ENCODE results near the gene CCND1. TPM values are rescaled to one million over a fixed set of nuclear protein-coding genes. Genes with fewer than 3 reads are reported as not detected.

Gene CCND1
- total RNA-seq, 6 experiments from 2014 or later: 67.0 to 283 (median 94.1) TPM

- TF ChIP-seq POLR2A (IDR thresholded peaks at IDR 0.05): no peak
- no peak for TF ChIP-seq CTCF (IDR thresholded peaks at IDR 0.05)
- Histone ChIP-seq H3K27me3 (no peaks in the 10 kb centered on the region), H3K9me3 (no peaks in the 10 kb centered on the region), H3K4me3 (no peak overlapping the region), H3K4me1 (peaks cover 0 to 1% (median 0%) of the 10 kb centered on the region in 4 donors), H3K27ac (no peak overlapping the region), H3K36me3 (no peaks in the 10 kb centered on the region)
- 100% methylated on average over 1 of the region's 5 CpGs for WGBS (ENCODE audit: insufficient coverage, low coverage, low lambda C conversion rate, missing lambda C conversion rate)
- intact Hi-C loops (cut with DNase I): no loop called here
- ATAC-seq (no peak), DNase-seq (no peak)
Measured at GRCh38 chr11:69680688-69681087, 39.7 kb downstream of the CCND1 start.

GRCh38 chr11:69682221-69682620 lies 41.3 kb downstream of the CCND1 start:
- intact Hi-C loops (cut with DNase I): no loop called here
- H3K4me1 ChIP-seq: peaks cover 0 to 6% (median 0%) of the 10 kb centered on the region in 4 donors
- H3K27me3 ChIP-seq: no peaks in the 10 kb centered on the region
- no peak overlapping the region for H3K27ac ChIP-seq
- TF ChIP-seq CTCF (IDR thresholded peaks at IDR 0.05): no peak
- TF ChIP-seq POLR2A (IDR thresholded peaks at IDR 0.05): no peak
- WGBS (ENCODE audit: insufficient coverage, low coverage, low lambda C conversion rate, missing lambda C conversion rate): 83% methylated on average over 6 of the region's 6 CpGs
- no peak overlapping the region for H3K4me3 ChIP-seq
- DNase-seq (no peak), ATAC-seq (no peak)
- no peaks in the 10 kb centered on the region for H3K36me3 ChIP-seq
- H3K9me3 ChIP-seq: no peaks in the 10 kb centered on the region

GRCh38 chr11:69682681-69683326 lies 41.8 kb downstream of the CCND1 start:
- no peak for TF ChIP-seq POLR2A (IDR thresholded peaks at IDR 0.05)
- no peak for TF ChIP-seq CTCF (IDR thresholded peaks at IDR 0.05)
- Histone ChIP-seq H3K4me1 (peaks cover 0 to 6% (median 0%) of the 10 kb centered on the region in 4 donors), H3K36me3 (no peaks in the 10 kb centered on the region), H3K4me3 (no peak overlapping the region), H3K27me3 (no peaks in the 10 kb centered on the region), H3K27ac (no peak overlapping the region), H3K9me3 (no peaks in the 10 kb centered on the region)
- WGBS (ENCODE audit: insufficient coverage, low coverage, low lambda C conversion rate, missing lambda C conversion rate): 60% methylated on average over 1 of the region's 7 CpGs
- ATAC-seq (no peak), DNase-seq (no peak)
- intact Hi-C loops (cut with DNase I): no loop called here

GRCh38 chr11:69683764-69684333 lies 42.9 kb downstream of the CCND1 start:
- peak; percentile 61 to 70 (median 62) for ATAC-seq
- no peak overlapping the region for H3K27ac ChIP-seq
- no peak for TF ChIP-seq POLR2A (IDR thresholded peaks at IDR 0.05)
- peak; percentile 54 to 72 (median 62) for TF ChIP-seq CTCF (IDR thresholded peaks at IDR 0.05)
- peaks cover 0 to 6% (median 0%) of the 10 kb centered on the region in 4 donors for H3K4me1 ChIP-seq
- no peaks in the 10 kb centered on the region for H3K27me3 ChIP-seq
- intact Hi-C loops (cut with DNase I): no loop called here
- H3K36me3 ChIP-seq: no peaks in the 10 kb centered on the region
- no peaks in the 10 kb centered on the region for H3K9me3 ChIP-seq
- no peak overlapping the region for H3K4me3 ChIP-seq
- WGBS (ENCODE audit: insufficient coverage, low coverage, low lambda C conversion rate, missing lambda C conversion rate): 40% methylated on average over 1 of the region's 9 CpGs
- peak in 1 of 3 donors; percentile 47 for DNase-seq

All from right lobe of liver (tissue), 6 donors.